IMR-90 (cell line): ENCODE measurements around the gene FYB2. TPM values are rescaled to one million over a fixed set of nuclear protein-coding genes. Genes with fewer than 3 reads are reported as not detected.

Source experiments
- ATAC-seq: fragments of 200-7000 bp; cut with Tn5 transposase; 2 replicates; pipeline ENCODE4 v1.9.1; 2020; ENCODE audit warnings: low read depth, mild to moderate bottlenecking, moderate library complexity
- BruUV-seq: library from RNA; stranded (reverse); fragments of 400-500 nt; replicated peaks from 2 replicates; lab custom pipeline; 2021; lab: Mats Ljungman, UMichigan
- CTCF ChIA-PET: fragments of 300-600 bp; formaldehyde crosslinking; extraction: SDS; loops from one replicate; lab custom pipeline; 2021; ENCODE audit warnings: antibody characterized with exemption; lab: Yijun Ruan, JAX
- POLR2A ChIA-PET: fragments of 300-600 bp; sonication (Branson Sonifier 250); formaldehyde crosslinking; loops from one replicate; lab custom pipeline; 2022; ENCODE audit warnings: antibody characterized with exemption; ENCODE audit not compliant: unreplicated experiment; lab: Charles Lee
- DNase-seq: peaks from one replicate; pipeline ENCODE4 v3.0.0; 2013
- H2AFZ ChIP-seq: replicated peaks from 2 replicates; pipeline ENCODE3; 2013; ENCODE audit warnings: low read length, mild to moderate bottlenecking; ENCODE audit not compliant: poor library complexity
- H2AK5ac ChIP-seq: 2 replicates; pipeline ENCODE4 v1.6.1; 2013; ENCODE audit warnings: low read depth, low read length, inconsistent platforms
- H2AK9ac ChIP-seq: replicated peaks from 2 replicates; pipeline ENCODE3; 2013; ENCODE audit warnings: mild to moderate bottlenecking, low read depth, low read length, moderate library complexity; ENCODE audit not compliant: poor library complexity
- H2BK120ac ChIP-seq: 2 replicates; pipeline ENCODE4 v1.6.1; 2013; ENCODE audit warnings: low read depth, low read length, inconsistent platforms
- H2BK15ac ChIP-seq: 3 replicates; pipeline ENCODE4 v1.6.1; 2013; ENCODE audit warnings: low read depth, low read length, inconsistent platforms
- H2BK20ac ChIP-seq: 2 replicates; pipeline ENCODE4 v1.6.1; 2013; ENCODE audit warnings: low read depth, mild to moderate bottlenecking, inconsistent platforms, low read length, moderate library complexity
- H2BK5ac ChIP-seq: 2 replicates; pipeline ENCODE4 v1.6.1; 2013; ENCODE audit warnings: mild to moderate bottlenecking, low read depth, low read length, inconsistent platforms; ENCODE audit not compliant: poor library complexity, severe bottlenecking
- H3K14ac ChIP-seq: replicated peaks from 2 replicates; pipeline ENCODE4 v1.6.1; 2013; ENCODE audit warnings: low read depth, low read length, inconsistent platforms
- H3K18ac ChIP-seq: 2 replicates; pipeline ENCODE4 v1.6.1; 2013; ENCODE audit warnings: low read depth, low read length, control low read depth
- H3K23ac ChIP-seq: 2 replicates; pipeline ENCODE4 v1.6.1; 2013; ENCODE audit warnings: low read depth, low read length, inconsistent platforms
- H3K27ac ChIP-seq: 2 replicates; pipeline ENCODE4 v1.5.1; 2013; ENCODE audit warnings: mild to moderate bottlenecking, control low read depth, low read length; ENCODE audit not compliant: insufficient read depth
- H3K27me3 ChIP-seq: 2 replicates; pipeline ENCODE4 v1.6.1; 2013; ENCODE audit warnings: low read length; ENCODE audit not compliant: control insufficient read depth, insufficient read depth
- H3K36me3 ChIP-seq: 2 replicates; pipeline ENCODE4 v1.6.1; 2013; ENCODE audit warnings: low read length, mixed read lengths; ENCODE audit not compliant: control insufficient read depth, insufficient read depth
- H3K4ac ChIP-seq: 2 replicates; pipeline ENCODE4 v1.6.1; 2013; ENCODE audit warnings: low read depth, low read length, inconsistent platforms
- H3K4me1 ChIP-seq: 2 replicates; pipeline ENCODE4 v1.6.1; 2013; ENCODE audit warnings: low read length, mixed read lengths; ENCODE audit not compliant: control insufficient read depth, insufficient read depth
- H3K4me2 ChIP-seq: 2 replicates; pipeline ENCODE4 v1.6.1; 2013; ENCODE audit warnings: low read depth, mild to moderate bottlenecking, control low read depth, low read length, moderate library complexity
- H3K4me3 ChIP-seq: 2 replicates; pipeline ENCODE4 v1.5.1; 2013; ENCODE audit warnings: low read depth, mild to moderate bottlenecking, control low read depth, low read length, moderate library complexity; ENCODE audit not compliant: insufficient read depth
- H3K56ac ChIP-seq: 2 replicates; pipeline ENCODE4 v1.6.1; 2013; ENCODE audit warnings: low read length, inconsistent platforms; ENCODE audit not compliant: insufficient read depth; ENCODE audit errors: extremely low read depth
- H3K79me1 ChIP-seq, 2 experiments: 2 replicates each; pipeline ENCODE4 v1.6.1; 2013; ENCODE audit warnings: low read length in 2 of 2, inconsistent platforms in 1 of 2, low read depth in 1 of 2
- H3K9ac ChIP-seq: 2 replicates; pipeline ENCODE4 v1.6.1; 2013; ENCODE audit warnings: low read depth, low read length, control low read depth
- H3K9me1 ChIP-seq: 2 replicates; pipeline ENCODE4 v1.6.1; 2013; ENCODE audit warnings: low read length, inconsistent platforms; ENCODE audit not compliant: insufficient read depth
- H3K9me3 ChIP-seq: 2 replicates; pipeline ENCODE4 v1.6.1; 2013; ENCODE audit warnings: low read length; ENCODE audit not compliant: control insufficient read depth, insufficient read depth
- H4K20me1 ChIP-seq: 2 replicates; pipeline ENCODE4 v1.6.1; 2013; ENCODE audit warnings: low read length, inconsistent platforms; ENCODE audit not compliant: insufficient read depth
- H4K5ac ChIP-seq: 2 replicates; pipeline ENCODE4 v1.6.1; 2013; ENCODE audit warnings: mild to moderate bottlenecking, low read depth, low read length, control low read depth
- H4K8ac ChIP-seq, 2 experiments: 2 replicates each; pipeline ENCODE4 v1.6.1; 2013; ENCODE audit warnings: low read depth in 2 of 2, low read length in 2 of 2, control low read depth in 1 of 2, inconsistent platforms in 1 of 2
- H4K91ac ChIP-seq: 2 replicates; pipeline ENCODE4 v1.6.1; 2013; ENCODE audit warnings: low read depth, low read length, inconsistent platforms; ENCODE audit not compliant: insufficient read depth
- CHD1 ChIP-seq: IDR thresholded peaks from 2 replicates; pipeline ENCODE4 v1.6.1; 2012; ENCODE audit warnings: low read depth, low read length, improper control_type of control experiment
- NFE2L2 ChIP-seq: fragments of 150-350 bp; IDR thresholded peaks from 2 replicates; pipeline ENCODE4 v1.6.1; 2016; ENCODE audit warnings: low read depth, mild to moderate bottlenecking, low read length
- POLR2A ChIP-seq: IDR thresholded peaks from 2 replicates; pipeline ENCODE4 v1.6.1; 2012; ENCODE audit warnings: mild to moderate bottlenecking, low read depth, low read length
- WGBS, 2 experiments: methylation state at CpG; one replicate each; pipeline versions ENCODE4 v1.1.5 to v1.1.7; 2013; ENCODE audit warnings: missing lambda C conversion rate in 2 of 2; ENCODE audit not compliant: insufficient read length in 1 of 2; ENCODE audit errors: extremely low coverage in 2 of 2; 5-methylcytosine and 5-hydroxymethylcytosine counted together
- dilution Hi-C: fragments of 300-500 bp; cut with HindIII; formaldehyde crosslinking; loops from one replicate; pipeline ENCODE4 v1.14.3; 2018; ENCODE audit warnings: low sequenced_read_pairs; ENCODE audit not compliant: unreplicated experiment
- in situ Hi-C: fragments of 300-500 bp; cut with MboI; formaldehyde crosslinking; loops from 3 replicates; pipeline ENCODE4 v1.14.3; 2019; ENCODE audit warnings: low sequenced_read_pairs, inconsistent platforms, mixed read lengths
- intact Hi-C: fragments of 100-400 bp; cut with micrococcal nuclease; formaldehyde crosslinking; loops from 2 replicates; pipeline ENCODE4 v1.10.0; 2022
- polyA plus RNA-seq, 3 experiments: library from polyadenylated mRNA; depleted of rRNA; stranded (reverse); fragments of >200 nt; gene quantifications; 2 replicates each; pipeline ENCODE4 v1.2.3, GENCODE V29; 2012; ENCODE audit warnings: low replicate concordance in 1 of 3
- total RNA-seq: library from RNA; depleted of rRNA; stranded (reverse); fragments of >200 nt; gene quantifications from 2 replicates; pipeline ENCODE4 v1.2.3, GENCODE V29; 2012

Gene FYB2
- total and polyA plus RNA-seq, 2 of the 4 experiments (the other 2 are of a cell fraction) = under 0.01 TPM; not detected in 1

DNA sequence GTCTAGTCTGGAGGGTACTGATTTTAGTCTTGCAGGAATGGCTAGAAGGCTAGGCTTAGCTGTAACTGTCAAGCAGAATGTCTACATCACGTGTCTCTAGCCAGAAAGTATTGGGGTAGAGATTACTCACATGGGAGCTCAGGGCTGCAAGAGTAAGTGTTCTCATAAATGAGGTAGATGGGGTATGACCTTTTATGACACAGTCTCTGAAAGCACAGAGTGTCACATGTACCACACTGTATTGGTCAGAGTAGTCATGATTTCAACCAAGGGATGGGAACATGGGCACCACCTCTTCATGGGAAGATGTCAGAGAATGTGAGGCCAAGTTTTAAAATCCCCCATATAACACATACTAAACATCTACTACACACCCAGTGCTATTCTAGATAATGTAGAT, 2.9 kb downstream of the FYB2 start:
- Histone ChIP-seq H4K91ac (no peak overlapping the region), H2AFZ (no peak overlapping the region), H4K8ac (no peak overlapping the region), H2BK20ac (no peak overlapping the region), H2BK15ac (no peak overlapping the region), H3K4me1 (peaks cover 6% of the 10 kb centered on the region; the same call in 1 of the 2 replicates), H3K4me3 (no peak overlapping the region), H3K9me3 (no peaks in the 10 kb centered on the region), H3K56ac (no peak overlapping the region), H4K20me1 (no peaks in the 10 kb centered on the region), H2AK9ac (no peak overlapping the region), H3K79me1 (no peaks in the 10 kb centered on the region), H3K4ac (no peak overlapping the region), H3K36me3 (no peaks in the 10 kb centered on the region), H2AK5ac (no peak overlapping the region), H3K27ac (no peak overlapping the region), H2BK5ac (no peak overlapping the region), H3K23ac (no peak overlapping the region), H3K4me2 (no peak overlapping the region), H4K5ac (no peak overlapping the region), H3K9ac (no peak overlapping the region), H3K27me3 (peaks cover 2% of the 10 kb centered on the region; the same call in 1 of the 2 replicates), H3K14ac (no peak overlapping the region), H2BK120ac (no peak overlapping the region), H3K18ac (no peak overlapping the region), H3K9me1 (no peaks in the 10 kb centered on the region)
- no peak for DNase-seq
- no peak for ATAC-seq
- intact Hi-C loops = no loop called here
- dilution Hi-C loops = no loop called here
- WGBS, 2 experiments = 60% methylated on average over 1 of the region's 1 CpG; no CpG with 5 or more reads in 1 of the 2 experiments
- in situ Hi-C loops = loop anchor here (10.0 to 25.0 kb wide), 2 partner anchors 221 to 1304 kb away; no protein-coding TSS in a partner anchor
- BruUV-seq = no TSS peak
- TF ChIP-seq CHD1 (no peak), NFE2L2 (no peak), POLR2A (no peak)
- CTCF ChIA-PET = interaction anchor here (0.6 kb wide), 3 partner anchors 34 to 374 kb away, joined by 3 to 8 read pairs (median 4); no protein-coding TSS in a partner anchor
- POLR2A ChIA-PET = no interaction called here
